Measurements from ENCODE around the gene SIRT5.

SIRT5 gene

GRCh38 chr6:13635948-13636658 lies 61.7 kb downstream of the SIRT5 start:
- DNase-seq (ENCODE audit: low spot score), result no peak

DNA sequence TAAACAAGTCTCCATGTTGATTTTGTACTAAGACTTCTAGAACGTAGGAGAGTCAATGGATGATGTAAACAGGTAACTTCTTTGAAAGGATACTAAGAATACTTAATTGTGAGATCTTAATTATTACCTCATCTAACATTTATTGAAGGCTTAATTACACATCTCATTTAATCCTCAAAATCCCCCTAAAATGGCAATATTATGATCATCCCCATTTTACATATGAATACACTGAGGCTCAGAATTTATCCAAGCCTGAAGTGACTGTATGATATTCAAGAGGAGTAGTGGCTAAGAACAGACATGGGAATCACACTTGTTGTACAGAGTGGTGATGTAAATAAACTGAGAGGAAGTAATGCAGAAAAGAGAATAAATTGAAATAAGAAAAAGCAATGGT lies 63.6 kb downstream of the SIRT5 start:
- no peak for DNase-seq (ENCODE audit: low spot score)

GRCh38 chr6:13638626-13639025 lies 64.2 kb downstream of the SIRT5 start:
- DNase-seq (ENCODE audit: low spot score), result no peak

- no peak for DNase-seq (ENCODE audit: low spot score)
These were observed 66.9 kb downstream of the SIRT5 start for GRCh38 chr6:13641315-13641714.

DNA sequence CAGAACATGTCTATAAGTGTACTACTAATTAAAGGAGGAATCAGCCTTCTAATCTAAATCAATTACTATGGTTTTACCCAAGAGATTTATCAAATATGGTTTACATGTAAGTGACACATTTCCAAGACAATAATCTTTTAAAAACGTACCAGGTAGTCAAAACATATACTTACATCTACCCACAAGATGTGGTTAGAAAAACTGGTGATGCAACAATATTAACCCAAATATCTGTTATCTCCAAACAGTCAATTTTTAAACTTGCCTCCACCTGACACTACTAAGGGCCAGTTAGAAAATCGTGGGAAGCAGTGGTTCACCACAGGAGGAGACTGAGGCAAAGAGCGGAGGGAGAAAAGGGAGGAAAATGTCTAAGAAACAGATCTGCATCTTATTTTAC lies 68.7 kb downstream of the SIRT5 start:
- DNase-seq (ENCODE audit: low spot score), result no peak

DNA sequence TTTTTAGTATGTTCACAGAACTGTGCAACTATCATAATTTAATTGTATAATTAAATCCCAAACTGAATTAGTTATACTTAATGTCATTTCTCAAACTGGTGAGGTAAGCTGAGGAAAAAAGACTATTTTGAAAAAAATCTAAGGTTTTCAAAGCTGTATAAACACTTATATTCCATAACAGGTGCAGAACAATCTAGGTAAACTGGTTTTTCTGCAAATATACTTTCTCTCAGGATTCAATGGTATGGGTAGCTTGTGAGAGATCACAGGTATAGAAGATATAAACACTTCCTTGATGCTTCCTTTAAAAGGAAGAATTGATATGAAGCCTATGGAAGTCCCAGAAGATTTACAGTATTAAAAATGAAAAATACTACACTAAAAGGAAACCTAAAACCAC lies 74.4 kb downstream of the SIRT5 start:
- no peak for DNase-seq (ENCODE audit: low spot score)

- no peak for DNase-seq (ENCODE audit: low spot score)
These were observed 75.0 kb downstream of the SIRT5 start for GRCh38 chr6:13649393-13649792.

DNA sequence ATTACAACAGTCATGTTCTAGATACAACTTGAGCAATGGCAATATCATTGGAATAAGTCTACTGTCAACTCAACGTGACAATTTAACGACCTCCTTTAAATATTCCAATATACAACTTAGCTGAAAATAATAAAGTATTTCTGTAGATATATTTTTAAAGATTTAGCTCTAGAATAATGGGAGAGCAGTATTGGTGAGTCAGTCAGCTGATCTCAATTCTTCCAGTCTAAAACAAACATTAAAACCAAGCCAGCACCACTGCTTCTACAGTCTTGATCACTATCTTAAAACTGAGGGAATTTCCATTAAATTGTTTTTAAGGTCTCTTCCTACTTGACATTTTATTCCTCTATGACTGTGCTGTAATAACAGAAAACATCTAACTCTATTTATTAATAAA lies 78.9 kb downstream of the SIRT5 start:
- no peak for DNase-seq (ENCODE audit: low spot score)

- no peak for DNase-seq (ENCODE audit: low spot score)
These were observed 80.1 kb downstream of the SIRT5 start for GRCh38 chr6:13654496-13654895.

GRCh38 chr6:13655700-13656099 lies 81.3 kb downstream of the SIRT5 start:
- DNase-seq (ENCODE audit: low spot score), result no peak

GRCh38 chr6:13660273-13660672 lies 85.9 kb downstream of the SIRT5 start:
- DNase-seq (ENCODE audit: low spot score), result no peak

GRCh38 chr6:13660893-13661292 lies 86.5 kb downstream of the SIRT5 start:
- no peak for DNase-seq (ENCODE audit: low spot score)

- DNase-seq (ENCODE audit: low spot score), result no peak
These were observed 87.2 kb downstream of the SIRT5 start for GRCh38 chr6:13661647-13662046.

DNA sequence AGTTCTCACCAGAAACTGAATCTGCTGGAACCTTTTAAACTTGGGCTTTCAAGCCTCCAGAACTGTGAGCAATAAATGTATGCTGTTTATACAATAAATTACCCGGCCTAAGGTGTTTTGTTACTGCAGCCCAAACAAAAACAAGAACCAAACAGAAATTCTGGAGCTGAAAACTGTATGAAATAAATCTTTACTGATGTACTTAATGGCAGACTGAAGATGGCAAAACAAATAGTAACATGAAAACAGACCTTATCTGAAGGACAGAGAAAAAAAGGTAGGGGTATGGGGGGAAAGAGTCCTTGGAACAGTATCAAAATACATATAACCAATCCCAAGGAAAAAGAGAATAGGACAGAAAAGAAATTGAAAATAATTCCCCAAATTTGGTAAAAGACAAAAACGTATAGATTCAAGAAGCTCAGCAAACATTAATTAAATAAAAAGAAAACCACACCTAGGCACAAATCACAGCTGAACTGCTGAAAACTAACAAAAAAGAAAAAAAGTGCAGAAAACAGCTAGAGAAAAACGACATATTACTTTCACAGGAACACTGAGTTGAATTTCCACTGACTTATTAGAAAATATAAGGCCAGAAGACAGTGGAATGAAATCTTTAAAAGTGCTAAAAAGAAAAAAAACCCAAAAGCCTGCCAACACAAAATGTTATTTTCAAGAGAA lies 88.4 kb downstream of the SIRT5 start:
- no peak for DNase-seq (ENCODE audit: low spot score)

DNA sequence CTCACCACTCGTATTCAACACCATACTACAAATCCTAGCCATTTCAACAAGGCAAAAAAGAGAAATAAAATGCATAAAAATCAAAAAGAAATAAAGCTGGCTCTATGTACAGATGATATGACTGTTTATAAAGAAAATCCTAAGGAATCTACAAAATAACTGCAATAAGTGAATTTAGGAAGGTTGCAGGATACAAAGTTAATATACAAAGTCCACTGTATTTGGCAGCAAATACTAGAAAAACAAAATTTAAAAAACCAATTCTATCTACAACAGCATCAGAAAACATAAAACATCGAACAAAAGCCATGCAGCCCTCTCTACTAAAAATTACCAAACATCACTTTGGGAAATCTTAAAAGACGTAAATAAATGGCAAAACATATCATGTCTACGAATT lies 89.6 kb downstream of the SIRT5 start:
- no peak for DNase-seq (ENCODE audit: low spot score)
